Fibroblast of lung (primary cell): ENCODE results near the gene LHX2.

Source experiments
- CTCF ChIP-seq, 2 donors: IDR thresholded peaks in 1 of 2; conservative IDR thresholded peaks in 1 of 2; 1 replicate in 1 of 2; 2 replicates in 1 of 2; pipeline ENCODE4 v1.5.1; 2011 to 2012; ENCODE audit warnings: low read length in 2 of 2, control low read depth in 1 of 2, inconsistent platforms in 1 of 2, low read depth in 1 of 2, mild to moderate bottlenecking in 1 of 2
- EZH2 ChIP-seq: IDR thresholded peaks from 2 replicates; pipeline ENCODE4 v1.5.1; 2012; ENCODE audit warnings: low read length, control low read depth, mild to moderate bottlenecking; ENCODE audit errors: missing control alignments

- TF ChIP-seq CTCF (conservative IDR thresholded peaks at IDR 0.05 in 1 of 2, IDR thresholded peaks at IDR 0.05 in 1 of 2; ENCODE audit: low read depth in 1 of 2, low read length in 2 of 2) = no peak
- TF ChIP-seq EZH2 = no peak
Measured at GRCh38 chr9:124036578-124036977, 25.0 kb downstream of the LHX2 start.
